ENCODE data around the gene CFAP206. TPM values are rescaled to one million over a fixed set of nuclear protein-coding genes. Genes with fewer than 3 reads are reported as not detected.
"Not testable (repeated sequence)": the region's sequence is repeated elsewhere in the genome, so short reads cannot be mapped to it uniquely, and the experiment has no call there.

Gene CFAP206
- total and polyA plus RNA-seq, 2 donors (not counting 3 experiments of a cell fraction or from before 2014, with no cell fraction given) = 0.15 to 0.20 TPM

DNA sequence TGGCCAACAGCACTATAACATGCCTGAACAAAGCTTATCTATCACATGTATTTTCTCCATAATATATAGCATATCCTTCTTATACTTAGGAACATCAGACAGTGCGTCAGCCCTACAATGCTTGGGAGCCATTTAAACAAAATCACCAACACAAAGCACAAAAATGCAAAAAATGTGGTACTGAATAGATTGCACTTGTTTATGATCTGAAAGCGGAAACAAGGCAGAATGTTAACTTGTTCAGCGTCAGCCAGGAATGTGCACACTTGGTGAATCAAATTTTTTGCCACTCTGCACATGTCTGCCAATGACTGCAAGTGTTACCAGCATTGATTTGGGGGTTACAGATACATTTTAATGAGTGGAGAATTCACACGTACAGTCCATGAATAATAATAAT, 79.8 kb downstream of the CFAP206 start:
- Histone ChIP-seq H3K4me2 (ENCODE audit: insufficient read depth, low read length) (peak overlapping the region; percentile 52), H3K4me1 (ENCODE audit: control insufficient read depth, extremely low read depth, insufficient read depth, low read length) (peaks cover 14% of the 10 kb centered on the region), H3K27me3 (ENCODE audit: control insufficient read depth in 2 of 2, insufficient read depth in 2 of 2, low read length in 2 of 2) (no peaks in the 10 kb centered on the region), H4K20me1 (replicated peaks; ENCODE audit: control insufficient read depth, extremely low read depth, insufficient read depth, low read length) (no peaks in the 10 kb centered on the region), H3K27ac (ENCODE audit: insufficient read depth, low read depth, low read length) (peak overlapping the region; percentile 74), H3K9ac (replicated peaks; ENCODE audit: extremely low read depth, insufficient read depth, low read length) (peak overlapping the region; percentile 34), H3K4me3 (replicated peaks in 1 of 3; ENCODE audit: insufficient read depth in 1 of 3, low read depth in 1 of 3, low read length in 3 of 3) (no peak overlapping the region), H2AFZ (ENCODE audit: low read depth, low read length) (no peak overlapping the region), H3K79me2 (ENCODE audit: control insufficient read depth, insufficient read depth, low read length) (no peaks in the 10 kb centered on the region), H3K9me1 (replicated peaks; ENCODE audit: control insufficient read depth, extremely low read depth, insufficient read depth, low read length) (no peaks in the 10 kb centered on the region), H3K9me3 (replicated peaks; ENCODE audit: control insufficient read depth, insufficient read depth, low read length) (no peaks in the 10 kb centered on the region), H3K36me3 (ENCODE audit: control insufficient read depth in 2 of 2, extremely low read depth in 1 of 2, insufficient read depth in 2 of 2, low read length in 2 of 2) (no peaks in the 10 kb centered on the region)
- peak; percentile 77 for DNase-seq (ENCODE audit: low read depth, low spot score)
- BruUV-seq (replicated peaks) = no TSS peak
- FAIRE-seq = peak; percentile 89
- intact Hi-C loops (cut with micrococcal nuclease) (loop anchor here (5.0 kb wide), 1 partner anchor 45 kb away; no protein-coding TSS in a partner anchor), dilution Hi-C loops (cut with MboI; ENCODE audit: extremely low pct_ligation_motif_present, low sequenced_read_pairs) (no loop called here)
- POLR2A ChIA-PET = no interaction called here
- CTCF ChIA-PET = no interaction called here
- TF ChIP-seq, protein P1, sequence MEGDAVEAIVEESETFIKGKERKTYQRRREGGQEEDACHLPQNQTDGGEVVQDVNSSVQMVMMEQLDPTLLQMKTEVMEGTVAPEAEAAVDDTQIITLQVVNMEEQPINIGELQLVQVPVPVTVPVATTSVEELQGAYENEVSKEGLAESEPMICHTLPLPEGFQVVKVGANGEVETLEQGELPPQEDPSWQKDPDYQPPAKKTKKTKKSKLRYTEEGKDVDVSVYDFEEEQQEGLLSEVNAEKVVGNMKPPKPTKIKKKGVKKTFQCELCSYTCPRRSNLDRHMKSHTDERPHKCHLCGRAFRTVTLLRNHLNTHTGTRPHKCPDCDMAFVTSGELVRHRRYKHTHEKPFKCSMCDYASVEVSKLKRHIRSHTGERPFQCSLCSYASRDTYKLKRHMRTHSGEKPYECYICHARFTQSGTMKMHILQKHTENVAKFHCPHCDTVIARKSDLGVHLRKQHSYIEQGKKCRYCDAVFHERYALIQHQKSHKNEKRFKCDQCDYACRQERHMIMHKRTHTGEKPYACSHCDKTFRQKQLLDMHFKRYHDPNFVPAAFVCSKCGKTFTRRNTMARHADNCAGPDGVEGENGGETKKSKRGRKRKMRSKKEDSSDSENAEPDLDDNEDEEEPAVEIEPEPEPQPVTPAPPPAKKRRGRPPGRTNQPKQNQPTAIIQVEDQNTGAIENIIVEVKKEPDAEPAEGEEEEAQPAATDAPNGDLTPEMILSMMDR (IDR thresholded peaks at IDR 0.05; ENCODE audit: extremely low read depth in 1 of 2, insufficient read depth in 1 of 2, low read depth in 1 of 2, low read length in 2 of 2) = no peak
- TF ChIP-seq JUN (IDR thresholded peaks at IDR 0.05; ENCODE audit: borderline replicate concordance, insufficient read depth, insufficient read length, low read depth) (peak; percentile 18), MYC (IDR thresholded peaks at IDR 0.05; ENCODE audit: low read depth, low read length) (no peak), EZH2 (IDR thresholded peaks at IDR 0.05; ENCODE audit: borderline replicate concordance, low read depth, low read length, severe bottlenecking) (no peak)

DNA sequence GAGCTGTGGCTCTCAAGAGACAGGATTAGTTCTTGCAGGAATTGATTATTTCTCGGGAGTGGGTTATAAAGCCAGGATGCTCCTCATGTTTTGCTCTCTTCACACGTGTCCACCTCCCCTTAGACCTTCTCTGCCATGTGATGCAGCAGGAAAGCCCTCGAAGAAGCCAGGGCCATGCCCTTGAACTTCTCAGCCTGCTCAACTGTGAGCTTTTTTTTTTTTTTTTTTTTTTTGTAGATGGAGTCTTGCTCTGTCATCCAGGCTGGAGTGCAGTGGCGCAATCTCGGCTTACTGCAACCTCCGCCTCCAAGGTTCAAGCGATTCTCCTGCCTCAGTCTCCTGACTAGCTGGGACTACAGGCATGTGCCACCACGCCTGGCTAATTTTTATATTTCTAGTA, 81.6 kb downstream of the CFAP206 start:
- H3K4me3 ChIP-seq (replicated peaks in 1 of 3; ENCODE audit: insufficient read depth in 1 of 3, low read depth in 1 of 3, low read length in 3 of 3); H3K79me2 ChIP-seq (ENCODE audit: control insufficient read depth, insufficient read depth, low read length); H3K27ac ChIP-seq (ENCODE audit: insufficient read depth, low read depth, low read length); H4K20me1 ChIP-seq (replicated peaks; ENCODE audit: control insufficient read depth, extremely low read depth, insufficient read depth, low read length); H3K9me1 ChIP-seq (replicated peaks; ENCODE audit: control insufficient read depth, extremely low read depth, insufficient read depth, low read length); H3K9ac ChIP-seq (replicated peaks; ENCODE audit: extremely low read depth, insufficient read depth, low read length); BruUV-seq (replicated peaks); H3K9me3 ChIP-seq (replicated peaks; ENCODE audit: control insufficient read depth, insufficient read depth, low read length); H3K36me3 ChIP-seq (ENCODE audit: control insufficient read depth in 2 of 2, extremely low read depth in 1 of 2, insufficient read depth in 2 of 2, low read length in 2 of 2); DNase-seq (ENCODE audit: low read depth, low spot score); H3K27me3 ChIP-seq (ENCODE audit: control insufficient read depth in 2 of 2, insufficient read depth in 2 of 2, low read length in 2 of 2); H3K4me2 ChIP-seq (ENCODE audit: insufficient read depth, low read length); POLR2A ChIA-PET; dilution Hi-C loops (cut with MboI; ENCODE audit: extremely low pct_ligation_motif_present, low sequenced_read_pairs); H2AFZ ChIP-seq (ENCODE audit: low read depth, low read length); FAIRE-seq: not testable (repeated sequence)
- CTCF ChIA-PET = interaction anchor here (0.7 to 1.2 kb wide), 2 partner anchors 14 to 37 kb away, joined by 3 read pairs; no protein-coding TSS in a partner anchor
- H3K4me1 ChIP-seq (ENCODE audit: control insufficient read depth, extremely low read depth, insufficient read depth, low read length) = peaks cover 14% of the 10 kb centered on the region
- intact Hi-C loops (cut with micrococcal nuclease) = loop anchor here (5.0 kb wide), 1 partner anchor 43 kb away; no protein-coding TSS in a partner anchor

Measured in endothelial cell of umbilical vein (primary cell).